Measurements from ENCODE around the gene CNBP. TPM values are rescaled to one million over a fixed set of nuclear protein-coding genes. Genes with fewer than 3 reads are reported as not detected.
"Not testable (repeated sequence)": the region's sequence is repeated elsewhere in the genome, so short reads cannot be mapped to it uniquely, and the experiment has no call there.

Gene CNBP
- total and polyA plus RNA-seq, 2 of the 13 experiments (the other 11 are each of a cell fraction or from before 2014, with no cell fraction given), result 282 to 354 TPM

DNA sequence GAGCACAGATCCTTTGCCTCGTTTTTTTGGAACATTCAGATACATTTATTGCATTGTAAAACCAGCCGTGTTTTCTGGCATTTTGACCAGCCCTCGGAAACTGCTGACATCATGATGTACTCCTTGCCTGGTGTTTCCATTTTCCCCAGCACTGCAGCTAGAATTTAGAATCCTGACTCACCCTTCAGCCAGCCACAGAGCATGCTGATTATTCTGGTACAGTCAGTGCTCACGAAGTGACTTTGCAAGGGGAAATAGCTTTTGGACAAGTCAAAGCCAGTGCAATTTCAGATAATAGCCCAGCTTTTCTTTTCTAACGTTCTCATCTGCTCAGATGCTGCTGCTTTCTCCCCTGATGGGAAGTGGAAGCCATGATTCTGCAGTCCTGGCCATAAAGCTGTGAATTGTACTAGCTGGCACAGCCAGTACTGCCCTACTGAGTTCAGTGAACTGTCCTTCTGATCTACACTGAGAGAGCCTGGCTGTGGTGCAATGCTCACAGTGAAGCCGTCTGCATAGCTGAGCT lies 12.1 kb upstream of the CNBP start:
- 0 out of 2 replicates have a peak overlapping the region, but pooled peaks have one; percentile 13 for H3K9ac ChIP-seq (ENCODE audit: insufficient read depth, low read depth, low read length)
- no peaks in the 10 kb centered on the region for H3K9me3 ChIP-seq (ENCODE audit: low read length)
- no peak overlapping the region for H3K27ac ChIP-seq (ENCODE audit: extremely low read length, insufficient read depth, low read length)
- peak overlapping the region; percentile 54 for H3K4me2 ChIP-seq (ENCODE audit: low read depth, low read length)
- TF ChIP-seq ZKSCAN1 (IDR thresholded peaks at IDR 0.05; ENCODE audit: low read length) (peak; percentile 43; the same call in 1 of the 2 replicates), MAFF (IDR thresholded peaks at IDR 0.05; ENCODE audit: low read depth, low read length) (peak; percentile 70), ZNF30 (CRISPR knock-in tag; IDR thresholded peaks at IDR 0.05) (no peak), CEBPB (IDR thresholded peaks at IDR 0.05; ENCODE audit: borderline replicate concordance, low read depth, low read length) (peak; percentile 50; the same call in 1 of the 2 replicates), BRD4 (CRISPR knock-in tag; IDR thresholded peaks at IDR 0.05) (no peak), MAFK (conservative IDR thresholded peaks at IDR 0.05 in 1 of 2, IDR thresholded peaks at IDR 0.05 in 1 of 2; ENCODE audit: low read length in 2 of 2) (peak; percentile 65 to 73)
- TF ChIP-seq, protein P1, sequence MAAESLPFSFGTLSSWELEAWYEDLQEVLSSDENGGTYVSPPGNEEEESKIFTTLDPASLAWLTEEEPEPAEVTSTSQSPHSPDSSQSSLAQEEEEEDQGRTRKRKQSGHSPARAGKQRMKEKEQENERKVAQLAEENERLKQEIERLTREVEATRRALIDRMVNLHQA (CRISPR knock-in tag; IDR thresholded peaks at IDR 0.05), result no peak
- TF ChIP-seq, protein P2, sequence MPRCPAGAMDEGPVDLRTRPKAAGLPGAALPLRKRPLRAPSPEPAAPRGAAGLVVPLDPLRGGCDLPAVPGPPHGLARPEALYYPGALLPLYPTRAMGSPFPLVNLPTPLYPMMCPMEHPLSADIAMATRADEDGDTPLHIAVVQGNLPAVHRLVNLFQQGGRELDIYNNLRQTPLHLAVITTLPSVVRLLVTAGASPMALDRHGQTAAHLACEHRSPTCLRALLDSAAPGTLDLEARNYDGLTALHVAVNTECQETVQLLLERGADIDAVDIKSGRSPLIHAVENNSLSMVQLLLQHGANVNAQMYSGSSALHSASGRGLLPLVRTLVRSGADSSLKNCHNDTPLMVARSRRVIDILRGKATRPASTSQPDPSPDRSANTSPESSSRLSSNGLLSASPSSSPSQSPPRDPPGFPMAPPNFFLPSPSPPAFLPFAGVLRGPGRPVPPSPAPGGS (CRISPR knock-in tag; IDR thresholded peaks at IDR 0.05), result no peak
- no peak overlapping the region for H3K4me3 ChIP-seq (replicated peaks in 1 of 3; ENCODE audit: insufficient read depth in 1 of 3, low read depth in 2 of 3, low read length in 3 of 3)
- H3K27me3 ChIP-seq (ENCODE audit: control insufficient read depth in 1 of 2, insufficient read depth in 2 of 2, low read length in 2 of 2), result no peaks in the 10 kb centered on the region
- H3K79me2 ChIP-seq (ENCODE audit: insufficient read depth, low read length), result no peaks in the 10 kb centered on the region
- BruUV-seq (replicated peaks), result no TSS peak
- ChIA-PET POLR2A (interaction anchor here (1.0 kb wide), 1 partner anchor 12 kb away, joined by 6 read pairs; the partner anchor contains the start of gene CNBP), CTCF (ENCODE audit: low intra/inter-chr PET ratio, low total read pairs) (no interaction called here)
- H2AFZ ChIP-seq (ENCODE audit: low read length), result peak overlapping the region; percentile 46
- peak; percentile 32 for FAIRE-seq
- 8% methylated on average over 6 of the region's 6 CpGs for WGBS (ENCODE audit: low lambda C conversion rate)
- H3K4me1 ChIP-seq (ENCODE audit: insufficient read depth, low read length), result 0 out of 2 replicates have a peak, but pooled peaks cover 8% of the 10 kb centered on the region
- ATAC-seq, result peak; percentile 99
- DNase-seq (ENCODE audit: low spot score), result peak; percentile 16
- in situ Hi-C loops (cut with HindIII; ENCODE audit: extremely low pct_ligation_motif_present, low pct_unique_long_range_greater_than_20kb), result no loop called here
- H4K20me1 ChIP-seq (ENCODE audit: insufficient read depth, low read length), result no peaks in the 10 kb centered on the region
- H3K36me3 ChIP-seq (replicated peaks in 1 of 2; ENCODE audit: control insufficient read depth in 1 of 2, insufficient read depth in 2 of 2, low read length in 2 of 2), result no peaks in the 10 kb centered on the region
- intact Hi-C loops (cut with micrococcal nuclease; ENCODE audit: unreplicated experiment), result no loop called here

DNA sequence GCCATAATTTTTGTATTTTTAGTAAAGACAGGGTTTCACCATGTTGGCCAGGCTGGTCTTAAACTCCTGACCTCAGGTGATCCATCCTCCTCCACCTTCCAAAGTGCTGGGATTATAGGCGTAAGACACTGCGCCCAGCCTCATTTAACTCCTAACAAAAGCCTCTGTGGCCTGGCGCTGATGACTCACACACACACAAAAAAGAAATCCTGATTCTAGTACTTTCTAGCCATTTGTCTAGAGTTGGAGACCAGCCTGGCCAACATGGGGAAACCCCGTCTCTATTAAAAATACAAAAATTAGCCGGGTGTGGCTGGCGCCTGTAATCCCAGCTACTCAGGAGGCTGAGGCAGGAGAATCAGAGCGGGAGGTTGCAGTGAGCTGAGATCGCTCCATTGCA lies 6.1 kb upstream of the CNBP start:
- H3K4me2 ChIP-seq (ENCODE audit: low read depth, low read length); POLR2A ChIA-PET; H2AFZ ChIP-seq (ENCODE audit: low read length); intact Hi-C loops (cut with micrococcal nuclease; ENCODE audit: unreplicated experiment); CTCF ChIA-PET (ENCODE audit: low intra/inter-chr PET ratio, low total read pairs); H4K20me1 ChIP-seq (ENCODE audit: insufficient read depth, low read length); H3K36me3 ChIP-seq (replicated peaks in 1 of 2; ENCODE audit: control insufficient read depth in 1 of 2, insufficient read depth in 2 of 2, low read length in 2 of 2); H3K9ac ChIP-seq (ENCODE audit: insufficient read depth, low read depth, low read length); H3K4me3 ChIP-seq (replicated peaks in 1 of 3; ENCODE audit: insufficient read depth in 1 of 3, low read depth in 2 of 3, low read length in 3 of 3); H3K9me3 ChIP-seq (ENCODE audit: low read length); DNase-seq (ENCODE audit: low spot score); ATAC-seq; BruUV-seq (replicated peaks); H3K79me2 ChIP-seq (ENCODE audit: insufficient read depth, low read length); FAIRE-seq; H3K27me3 ChIP-seq (ENCODE audit: control insufficient read depth in 1 of 2, insufficient read depth in 2 of 2, low read length in 2 of 2); H3K27ac ChIP-seq (ENCODE audit: extremely low read length, insufficient read depth, low read length): not testable (repeated sequence)
- 95% methylated on average over 8 of the region's 8 CpGs for WGBS (ENCODE audit: low lambda C conversion rate)
- H3K4me1 ChIP-seq (ENCODE audit: insufficient read depth, low read length), result peaks cover 10% of the 10 kb centered on the region; the same call in 1 of the 2 replicates
- in situ Hi-C loops (cut with HindIII; ENCODE audit: extremely low pct_ligation_motif_present, low pct_unique_long_range_greater_than_20kb), result loop anchor here (10.0 kb wide), 1 partner anchor 55 kb away; the partner anchor contains the start of gene COPG1

Measured in HepG2 (cell line).